ENCODE measurements around the gene PSMA7. TPM values are rescaled to one million over a fixed set of nuclear protein-coding genes. Genes with fewer than 3 reads are reported as not detected.

Gene PSMA7
- total and polyA plus RNA-seq, 2 of the 8 experiments (the other 6 are each of a cell fraction or from before 2014, with no cell fraction given) = 361 to 648 TPM

DNA sequence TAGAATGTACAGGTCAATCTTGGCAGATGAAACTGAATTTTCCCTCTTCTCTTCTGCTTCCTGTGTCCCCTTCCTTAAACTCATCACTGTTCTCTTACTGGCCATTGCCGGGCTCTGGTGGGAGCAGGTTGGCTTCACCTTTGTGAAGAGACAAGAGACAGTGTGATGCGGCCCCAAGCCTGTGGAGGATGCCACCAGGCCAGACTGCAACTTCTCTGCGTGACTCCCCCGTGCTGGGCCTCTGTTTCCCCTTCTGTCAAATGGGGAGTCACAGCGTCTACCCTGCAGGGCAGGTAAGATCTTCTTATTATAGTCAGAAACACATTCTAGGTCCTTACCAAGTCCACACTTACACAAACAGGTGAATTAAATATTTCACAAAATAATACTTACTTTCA lies 22.8 kb downstream of the PSMA7 start:
- H4K5ac ChIP-seq (ENCODE audit: insufficient read length, low read depth, low read length) = no peak overlapping the region

More for the DNA sequence above, 22.8 kb downstream of the PSMA7 start:
- Histone ChIP-seq H4K20me1 (replicated peaks in 1 of 2; ENCODE audit: control insufficient read depth in 1 of 2, insufficient read depth in 2 of 2, low read length in 2 of 2) (peaks cover 17% of the 10 kb centered on the region in 2 experiments), H3K4me1 (replicated peaks in 1 of 4; ENCODE audit: control insufficient read depth in 3 of 4, insufficient read depth in 4 of 4, low read length in 3 of 4) (peaks cover 4 to 19% (median 7%) of the 10 kb centered on the region in 4 experiments), H3K14ac (ENCODE audit: insufficient read length) (no peak overlapping the region), H3K4me2 (ENCODE audit: insufficient read depth in 1 of 2, low read depth in 2 of 2, low read length in 2 of 2) (no peak overlapping the region; a peak in 1 of 4 replicates), H4K91ac (replicated peaks; ENCODE audit: insufficient read length, low read length) (no peak overlapping the region), H3K9ac (replicated peaks in 1 of 4; ENCODE audit: extremely low read depth in 1 of 4, low read depth in 3 of 4, low read length in 3 of 4) (no peak overlapping the region), H3K4me3 (ENCODE audit: extremely low read depth in 1 of 4, insufficient read depth in 2 of 4, low read depth in 3 of 4, low read length in 4 of 4) (no peak overlapping the region), H3K56ac (replicated peaks; ENCODE audit: insufficient read length, low read depth, low read length) (no peak overlapping the region), H3K27ac (ENCODE audit: low read depth, low read length) (no peak overlapping the region), H3K23me2 (ENCODE audit: low read depth, low read length) (peaks cover 5% of the 10 kb centered on the region; the same call in 1 of the 2 replicates), H3K18ac (ENCODE audit: extremely low read depth, low read length) (no peak overlapping the region), H4K8ac (ENCODE audit: extremely low read depth, insufficient read depth, low read length) (no peak overlapping the region), H2BK120ac (replicated peaks; ENCODE audit: low read depth, low read length) (no peak overlapping the region), H3K4ac (replicated peaks; ENCODE audit: insufficient read length, low read depth, low read length) (no peak overlapping the region), H3K36me3 (ENCODE audit: control insufficient read depth in 2 of 4, insufficient read depth in 4 of 4, low read length in 3 of 4) (peaks cover 4 to 12% (median 8%) of the 10 kb centered on the region in 4 experiments; a peak in 7 of 8 replicates), H2BK15ac (ENCODE audit: low read length) (0 out of 2 replicates have a peak overlapping the region, but pooled peaks have one; percentile 72), H2BK12ac (ENCODE audit: low read depth, low read length) (no peak overlapping the region), H3K9me3 (ENCODE audit: insufficient read depth in 2 of 2, low read depth in 1 of 2, low read length in 1 of 2) (no peaks in the 10 kb centered on the region), H2AK5ac (ENCODE audit: low read depth, low read length) (no peak overlapping the region), H3K23ac (ENCODE audit: insufficient read length) (no peak overlapping the region), H2BK20ac (ENCODE audit: low read length) (no peak overlapping the region), H3K79me1 (ENCODE audit: low read depth, low read length) (peaks cover 14% of the 10 kb centered on the region), H3K79me2 (ENCODE audit: control insufficient read depth in 1 of 2, insufficient read depth in 2 of 2, low read length in 2 of 2) (peaks cover 13 to 24% of the 10 kb centered on the region in 2 experiments), H2BK5ac (ENCODE audit: low read depth, low read length) (no peak overlapping the region), H3K27me3 (replicated peaks in 1 of 4; ENCODE audit: control insufficient read depth in 3 of 4, extremely low read depth in 1 of 4, insufficient read depth in 3 of 4, low read length in 3 of 4) (no peaks in the 10 kb centered on the region; a peak in 1 of 7 replicates), H2AFZ (ENCODE audit: low read length) (no peak overlapping the region)
- no peak for TF ChIP-seq SP2 (IDR thresholded peaks at IDR 0.05; ENCODE audit: low read length)
- no peak for TF ChIP-seq E2F6 (IDR thresholded peaks at IDR 0.05)
- no peak for TF ChIP-seq JUN (IDR thresholded peaks at IDR 0.05; ENCODE audit: low read depth, low read length)
- TF ChIP-seq TCF12 (IDR thresholded peaks at IDR 0.05; ENCODE audit: low read depth, low read length) = no peak
- no peak for TF ChIP-seq KDM4A (IDR thresholded peaks at IDR 0.05; ENCODE audit: low read depth, low read length, severe bottlenecking)
- TF ChIP-seq ZNF274 (IDR thresholded peaks at IDR 0.05; ENCODE audit: borderline replicate concordance, extremely low read depth, low read length) = no peak
- no peak for TF ChIP-seq ASH2L (IDR thresholded peaks at IDR 0.05; ENCODE audit: low read length)
- TF ChIP-seq TAF7 (optimal IDR thresholded peaks at IDR 0.05; ENCODE audit: borderline replicate concordance, low read depth, low read length) = no peak
- no peak for TF ChIP-seq CHD1 (IDR thresholded peaks at IDR 0.05; ENCODE audit: low read depth, low read length)
- WGBS, 2 experiments (ENCODE audit: extremely low coverage in 1 of 2, insufficient coverage in 1 of 2, insufficient read length in 1 of 2, insufficient replicate concordance in 2 of 2, low coverage in 1 of 2, low lambda C conversion rate in 2 of 2, missing lambda C conversion rate in 1 of 2) = 85% methylated on average over 5 of the region's 5 CpGs; no CpG with 5 or more reads in 1 of the 2 experiments
- DNase-seq (ENCODE audit: low read depth in 1 of 2, low spot score in 2 of 2) = no peak
- no peak for FAIRE-seq
- CTCF ChIA-PET (ENCODE audit: partially characterized antibody) = interaction anchor here (1.0 to 3.9 kb wide), 3 partner anchors 52 to 109 kb away, joined by 3 to 16 read pairs (median 9); no protein-coding TSS in a partner anchor
- POLR2A ChIA-PET (ENCODE audit: partially characterized antibody) = interaction anchor here (1.1 to 12.2 kb wide), 8 partner anchors 8 to 110 kb away, joined by 3 to 125 read pairs (median 6); partner anchors contain the start of genes PSMA7, SS18L1 and TAF4
